ENCODE results near the gene MATK.

- TF ChIP-seq POLR2A (IDR thresholded peaks at IDR 0.05; ENCODE audit: low read depth, low read length) (no peak), TAF1 (IDR thresholded peaks at IDR 0.05; ENCODE audit: borderline replicate concordance, low read depth, low read length) (no peak)
Observed at GRCh38 chr19:3826163-3826562, 40.0 kb upstream of the MATK start.

Measured in GM12892 (cell line).